ENCODE measurements around the gene CERS5.

Gene CERS5

GRCh38 chr12:50081096-50081808 is 85.9 kb downstream of the CERS5 start:
- DNase-seq (ENCODE audit: low read depth in 1 of 2, low spot score in 1 of 2) = no peak

DNA sequence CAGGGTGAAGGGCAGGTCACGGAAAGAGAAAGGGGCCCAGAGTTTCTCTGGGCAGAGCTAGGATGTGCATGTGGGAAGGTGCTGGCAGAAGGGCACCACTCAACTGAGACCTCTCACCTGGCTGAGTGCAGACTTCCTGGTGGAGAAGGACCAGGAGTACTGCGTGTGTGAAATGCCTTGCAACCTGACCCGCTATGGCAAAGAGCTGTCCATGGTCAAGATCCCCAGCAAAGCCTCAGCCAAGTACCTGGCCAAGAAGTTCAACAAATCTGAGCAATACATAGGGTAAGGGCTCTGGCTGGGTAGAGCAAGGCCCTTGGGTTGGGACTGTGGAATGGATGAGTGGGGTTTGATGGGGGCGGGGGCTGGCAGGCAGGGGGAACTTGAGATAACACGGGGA is 87.4 kb downstream of the CERS5 start:
- no peak for DNase-seq (ENCODE audit: low read depth in 1 of 2, low spot score in 1 of 2)
